Central memory CD4-positive, alpha-beta T cell (primary cell): ENCODE data around the gene PIP4P1.
A peak's percentile ranks its signal among the peaks of the same experiment; 100 is the strongest.

Experiments
- DNase-seq: peaks from one replicate; pipeline ENCODE4 v3.0.0; 2022

The PIP4P1 gene

GRCh38 chr14:20435582-20436362, 25.5 kb downstream of the PIP4P1 start, which contains the start of gene KLHL33:
TSS of gene KLHL33 (minus strand) at chr14:20436166. CDS start at chr14:20435811, 355 bp downstream.
- DNase-seq = no peak

- no peak for DNase-seq
These were observed 26.3 kb downstream of the PIP4P1 start for GRCh38 chr14:20434701-20435581.

- no peak for DNase-seq
These were observed 31.2 kb downstream of the PIP4P1 start for GRCh38 chr14:20429801-20430669.

GRCh38 chr14:20428802-20429201, 32.4 kb downstream of the PIP4P1 start:
- no peak for DNase-seq

GRCh38 chr14:20428010-20428365, 33.2 kb downstream of the PIP4P1 start:
- DNase-seq = no peak

GRCh38 chr14:20427231-20428009, 33.8 kb downstream of the PIP4P1 start:
- no peak for DNase-seq

- no peak for DNase-seq
These were observed 36.4 kb downstream of the PIP4P1 start for GRCh38 chr14:20424851-20425250.

- DNase-seq = no peak
These were observed 38.3 kb downstream of the PIP4P1 start for GRCh38 chr14:20422886-20423285.

GRCh38 chr14:20421267-20421666, 40.0 kb downstream of the PIP4P1 start:
- no peak for DNase-seq

- no peak for DNase-seq
These were observed 41.8 kb downstream of the PIP4P1 start for GRCh38 chr14:20419419-20419818.

- DNase-seq = no peak
These were observed 42.7 kb downstream of the PIP4P1 start for GRCh38 chr14:20418501-20418909.

GRCh38 chr14:20417250-20418186, 43.7 kb downstream of the PIP4P1 start:
- DNase-seq = no peak

GRCh38 chr14:20416223-20416622, 45.0 kb downstream of the PIP4P1 start:
- DNase-seq = no peak

- peak; percentile 49 for DNase-seq
These were observed 45.4 kb downstream of the PIP4P1 start for GRCh38 chr14:20415782-20416206.

- DNase-seq = peak; percentile 26
These were observed 47.5 kb downstream of the PIP4P1 start for GRCh38 chr14:20413744-20414082.

- DNase-seq = peak; percentile 62
These were observed 48.1 kb downstream of the PIP4P1 start, which contains the start of gene TEP1 for GRCh38 chr14:20412876-20413743. TSS of gene TEP1 (minus strand) at chr14:20413501. CDS start at chr14:20408439, 5,062 bp downstream.

- peak; percentile 27 for DNase-seq
These were observed 48.8 kb downstream of the PIP4P1 start for GRCh38 chr14:20412411-20412810.

GRCh38 chr14:20409226-20409625, 52.0 kb downstream of the PIP4P1 start:
- DNase-seq = no peak
